ENCODE results near the gene GUCY2F. TPM values are rescaled to one million over a fixed set of nuclear protein-coding genes. Genes with fewer than 3 reads are reported as not detected.

GUCY2F gene
- polyA plus RNA-seq, 2 of the 4 experiments (the other 2 are of a cell fraction): not detected

DNA sequence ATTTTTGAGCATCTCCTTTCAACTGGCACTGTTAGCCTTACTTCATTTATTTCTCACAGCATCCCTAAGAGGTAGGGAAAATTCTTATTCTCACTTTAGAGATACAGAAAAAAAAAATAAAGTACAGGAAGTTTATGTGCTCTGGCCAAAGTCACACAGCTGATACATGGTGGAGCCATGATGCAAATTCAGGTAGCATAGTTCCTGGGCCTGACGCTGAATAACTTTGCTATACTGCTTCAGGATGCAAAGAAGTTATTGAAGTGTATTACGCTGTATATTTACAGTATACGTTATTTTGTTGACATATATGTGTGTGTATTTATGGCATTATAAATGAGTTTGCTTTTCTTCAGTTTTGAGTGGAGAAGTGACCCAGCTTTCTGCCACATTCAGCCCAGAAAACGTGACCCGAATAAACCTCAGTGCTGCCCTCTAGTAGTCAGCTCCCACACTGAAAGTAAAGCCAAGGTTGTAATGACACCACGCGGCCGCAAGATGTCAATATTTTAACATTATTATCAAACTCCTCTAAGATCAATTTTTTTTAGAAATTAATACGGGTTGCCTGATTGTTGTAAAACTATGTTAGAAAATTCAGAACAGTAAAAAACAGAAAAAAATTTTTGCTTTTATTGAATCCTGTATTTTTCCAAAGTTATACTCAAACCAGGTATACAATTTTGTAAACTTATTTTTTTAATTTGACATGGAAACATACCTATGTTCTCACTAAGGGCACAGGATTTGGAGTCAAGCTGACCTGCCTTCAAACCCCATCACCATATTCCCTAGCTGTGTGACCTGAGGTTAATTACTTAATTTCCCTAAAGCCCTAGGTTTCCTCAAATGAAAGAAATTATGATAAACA, 3.8 kb upstream of the GUCY2F start:
- DNase-seq (ENCODE audit: low read depth in 1 of 2, low spot score in 1 of 2) (peak; percentile 15 to 70), FAIRE-seq (peak; percentile 99), ATAC-seq (peak in 1 of 2 experiments; percentile 54; a peak in 3 of 6 replicates)
- H3K4me1 ChIP-seq: no peaks in the 10 kb centered on the region
- H3K9me3 ChIP-seq: no peaks in the 10 kb centered on the region
- H3K4me3 ChIP-seq: no peak overlapping the region
- POLR2A ChIA-PET: no interaction called here
- TF ChIP-seq, protein P1, sequence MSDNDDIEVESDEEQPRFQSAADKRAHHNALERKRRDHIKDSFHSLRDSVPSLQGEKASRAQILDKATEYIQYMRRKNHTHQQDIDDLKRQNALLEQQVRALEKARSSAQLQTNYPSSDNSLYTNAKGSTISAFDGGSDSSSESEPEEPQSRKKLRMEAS (IDR thresholded peaks at IDR 0.05): no peak
- TF ChIP-seq JUN (IDR thresholded peaks at IDR 0.05) (no peak), RAD21 (conservative IDR thresholded peaks at IDR 0.05 in 1 of 2, IDR thresholded peaks at IDR 0.05 in 1 of 2) (peak; percentile 78 to 85), SMC3 (IDR thresholded peaks at IDR 0.05) (peak; percentile 92), CBX2 (IDR thresholded peaks at IDR 0.05; ENCODE audit: borderline replicate concordance, low read depth) (no peak), HOXB13 (CRISPR knock-in tag; IDR thresholded peaks at IDR 0.05; ENCODE audit: low read depth) (no peak), EHF (CRISPR knock-in tag; IDR thresholded peaks at IDR 0.05) (no peak), MAZ (IDR thresholded peaks at IDR 0.05; ENCODE audit: borderline replicate concordance, low read depth, low read length) (no peak), PHF8 (IDR thresholded peaks at IDR 0.05; ENCODE audit: borderline replicate concordance, low read depth) (no peak), FOSL2 (IDR thresholded peaks at IDR 0.05) (no peak), FOSL2 (CRISPR knock-in tag; IDR thresholded peaks at IDR 0.05) (no peak), BHLHE40 (IDR thresholded peaks at IDR 0.05; ENCODE audit: low read depth, low read length) (0 out of 2 replicates have a peak, but pooled peaks have one; percentile 28), TP53 (CRISPR knock-in tag; IDR thresholded peaks at IDR 0.05) (no peak), HDAC2 (IDR thresholded peaks at IDR 0.05) (no peak), EP300 (IDR thresholded peaks at IDR 0.05) (no peak), EHMT2 (IDR thresholded peaks at IDR 0.05; ENCODE audit: low read depth) (no peak), KDM1A (IDR thresholded peaks at IDR 0.05; ENCODE audit: low read depth) (no peak), CHD4 (IDR thresholded peaks at IDR 0.05; ENCODE audit: borderline replicate concordance) (no peak)
- TF ChIP-seq, protein P2, sequence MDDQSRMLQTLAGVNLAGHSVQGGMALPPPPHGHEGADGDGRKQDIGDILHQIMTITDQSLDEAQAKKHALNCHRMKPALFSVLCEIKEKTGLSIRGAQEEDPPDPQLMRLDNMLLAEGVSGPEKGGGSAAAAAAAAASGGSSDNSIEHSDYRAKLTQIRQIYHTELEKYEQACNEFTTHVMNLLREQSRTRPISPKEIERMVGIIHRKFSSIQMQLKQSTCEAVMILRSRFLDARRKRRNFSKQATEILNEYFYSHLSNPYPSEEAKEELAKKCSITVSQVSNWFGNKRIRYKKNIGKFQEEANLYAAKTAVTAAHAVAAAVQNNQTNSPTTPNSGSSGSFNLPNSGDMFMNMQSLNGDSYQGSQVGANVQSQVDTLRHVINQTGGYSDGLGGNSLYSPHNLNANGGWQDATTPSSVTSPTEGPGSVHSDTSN (IDR thresholded peaks at IDR 0.05): no peak
- TF ChIP-seq, protein P3, sequence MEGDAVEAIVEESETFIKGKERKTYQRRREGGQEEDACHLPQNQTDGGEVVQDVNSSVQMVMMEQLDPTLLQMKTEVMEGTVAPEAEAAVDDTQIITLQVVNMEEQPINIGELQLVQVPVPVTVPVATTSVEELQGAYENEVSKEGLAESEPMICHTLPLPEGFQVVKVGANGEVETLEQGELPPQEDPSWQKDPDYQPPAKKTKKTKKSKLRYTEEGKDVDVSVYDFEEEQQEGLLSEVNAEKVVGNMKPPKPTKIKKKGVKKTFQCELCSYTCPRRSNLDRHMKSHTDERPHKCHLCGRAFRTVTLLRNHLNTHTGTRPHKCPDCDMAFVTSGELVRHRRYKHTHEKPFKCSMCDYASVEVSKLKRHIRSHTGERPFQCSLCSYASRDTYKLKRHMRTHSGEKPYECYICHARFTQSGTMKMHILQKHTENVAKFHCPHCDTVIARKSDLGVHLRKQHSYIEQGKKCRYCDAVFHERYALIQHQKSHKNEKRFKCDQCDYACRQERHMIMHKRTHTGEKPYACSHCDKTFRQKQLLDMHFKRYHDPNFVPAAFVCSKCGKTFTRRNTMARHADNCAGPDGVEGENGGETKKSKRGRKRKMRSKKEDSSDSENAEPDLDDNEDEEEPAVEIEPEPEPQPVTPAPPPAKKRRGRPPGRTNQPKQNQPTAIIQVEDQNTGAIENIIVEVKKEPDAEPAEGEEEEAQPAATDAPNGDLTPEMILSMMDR (IDR thresholded peaks at IDR 0.05): peak; percentile 97
- TF ChIP-seq, protein P4, sequence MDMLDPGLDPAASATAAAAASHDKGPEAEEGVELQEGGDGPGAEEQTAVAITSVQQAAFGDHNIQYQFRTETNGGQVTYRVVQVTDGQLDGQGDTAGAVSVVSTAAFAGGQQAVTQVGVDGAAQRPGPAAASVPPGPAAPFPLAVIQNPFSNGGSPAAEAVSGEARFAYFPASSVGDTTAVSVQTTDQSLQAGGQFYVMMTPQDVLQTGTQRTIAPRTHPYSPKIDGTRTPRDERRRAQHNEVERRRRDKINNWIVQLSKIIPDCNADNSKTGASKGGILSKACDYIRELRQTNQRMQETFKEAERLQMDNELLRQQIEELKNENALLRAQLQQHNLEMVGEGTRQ (IDR thresholded peaks at IDR 0.05): no peak
- TF ChIP-seq, protein P5, sequence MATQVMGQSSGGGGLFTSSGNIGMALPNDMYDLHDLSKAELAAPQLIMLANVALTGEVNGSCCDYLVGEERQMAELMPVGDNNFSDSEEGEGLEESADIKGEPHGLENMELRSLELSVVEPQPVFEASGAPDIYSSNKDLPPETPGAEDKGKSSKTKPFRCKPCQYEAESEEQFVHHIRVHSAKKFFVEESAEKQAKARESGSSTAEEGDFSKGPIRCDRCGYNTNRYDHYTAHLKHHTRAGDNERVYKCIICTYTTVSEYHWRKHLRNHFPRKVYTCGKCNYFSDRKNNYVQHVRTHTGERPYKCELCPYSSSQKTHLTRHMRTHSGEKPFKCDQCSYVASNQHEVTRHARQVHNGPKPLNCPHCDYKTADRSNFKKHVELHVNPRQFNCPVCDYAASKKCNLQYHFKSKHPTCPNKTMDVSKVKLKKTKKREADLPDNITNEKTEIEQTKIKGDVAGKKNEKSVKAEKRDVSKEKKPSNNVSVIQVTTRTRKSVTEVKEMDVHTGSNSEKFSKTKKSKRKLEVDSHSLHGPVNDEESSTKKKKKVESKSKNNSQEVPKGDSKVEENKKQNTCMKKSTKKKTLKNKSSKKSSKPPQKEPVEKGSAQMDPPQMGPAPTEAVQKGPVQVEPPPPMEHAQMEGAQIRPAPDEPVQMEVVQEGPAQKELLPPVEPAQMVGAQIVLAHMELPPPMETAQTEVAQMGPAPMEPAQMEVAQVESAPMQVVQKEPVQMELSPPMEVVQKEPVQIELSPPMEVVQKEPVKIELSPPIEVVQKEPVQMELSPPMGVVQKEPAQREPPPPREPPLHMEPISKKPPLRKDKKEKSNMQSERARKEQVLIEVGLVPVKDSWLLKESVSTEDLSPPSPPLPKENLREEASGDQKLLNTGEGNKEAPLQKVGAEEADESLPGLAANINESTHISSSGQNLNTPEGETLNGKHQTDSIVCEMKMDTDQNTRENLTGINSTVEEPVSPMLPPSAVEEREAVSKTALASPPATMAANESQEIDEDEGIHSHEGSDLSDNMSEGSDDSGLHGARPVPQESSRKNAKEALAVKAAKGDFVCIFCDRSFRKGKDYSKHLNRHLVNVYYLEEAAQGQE (IDR thresholded peaks at IDR 0.05): no peak
- CTCF ChIA-PET: interaction anchor here (0.8 to 3.3 kb wide), 32 partner anchors 8 to 1280 kb away, joined by 3 to 31 read pairs (median 5); partner anchors contain the start of gene NXT2
- 13% methylated on average over 9 of the region's 9 CpGs for WGBS (ENCODE audit: missing lambda C conversion rate)
- no peak overlapping the region for H3K27ac ChIP-seq
- H3K4me2 ChIP-seq: no peak overlapping the region

Data from A549 (cell line).